WTC11 (cell line): ENCODE results near the gene RPP21. TPM values are rescaled to one million over a fixed set of nuclear protein-coding genes. Genes with fewer than 3 reads are reported as not detected.
A peak's percentile ranks its signal among the peaks of the same experiment; 100 is the strongest.

Source experiments
- ATAC-seq: fragments of 200-7000 bp; cut with Tn5 transposase; 2 replicates; pipeline ENCODE4 v1.10.0; 2021; ENCODE audit warnings: mild to moderate bottlenecking, moderate library complexity
- CTCF ChIA-PET: fragments of 300-600 bp; sonication (Branson Sonifier 250); formaldehyde crosslinking; loops from one replicate; lab custom pipeline; 2021; ENCODE audit warnings: antibody characterized with exemption; lab: Charles Lee
- POLR2A ChIA-PET: fragments of 350-600 bp; sonication (Branson Sonifier 250); formaldehyde crosslinking; loops from one replicate; lab custom pipeline; 2021; ENCODE audit warnings: antibody characterized with exemption; lab: Charles Lee
- DNase-seq: peaks from one replicate; pipeline ENCODE4 v3.0.0; 2021; ENCODE audit warnings: low spot score
- H3K27ac Mint-ChIP-seq: 2 replicates; pipeline ENCODE4 v1.8.0; 2021; ENCODE audit warnings: mixed read lengths
- H3K27me3 Mint-ChIP-seq: 2 replicates; pipeline ENCODE4 v1.8.0; 2021; ENCODE audit warnings: low read depth, mild to moderate bottlenecking, moderate library complexity, mixed read lengths
- H3K36me3 Mint-ChIP-seq: 2 replicates; pipeline ENCODE4 v1.8.0; 2021; ENCODE audit warnings: mixed read lengths
- H3K4me1 Mint-ChIP-seq: 2 replicates; pipeline ENCODE4 v1.8.0; 2022; ENCODE audit warnings: mixed read lengths
- H3K4me3 Mint-ChIP-seq: 2 replicates; pipeline ENCODE4 v1.8.0; 2021; ENCODE audit warnings: mild to moderate bottlenecking, moderate library complexity, mixed read lengths
- H3K9me3 Mint-ChIP-seq: 2 replicates; pipeline ENCODE4 v1.8.0; 2021; ENCODE audit warnings: mixed read lengths
- NR1H2 ChIP-seq: sonication (generic); formaldehyde crosslinking; IDR thresholded peaks from 2 replicates; pipeline ENCODE4 v1.9.0; 2021; ENCODE audit warnings: mild to moderate bottlenecking, moderate library complexity, missing genetic modification reagents
- NR3C1 ChIP-seq: sonication (generic); formaldehyde crosslinking; conservative IDR thresholded peaks from 2 replicates; pipeline ENCODE4 v1.8.1; 2023; ENCODE audit warnings: low read depth, mild to moderate bottlenecking, missing genetic modification reagents
- PRRX2 ChIP-seq: fragments of 250-450 bp; sonication (Bioruptor Pico); IDR thresholded peaks from 2 replicates; pipeline ENCODE4 v1.8.0; 2021; ENCODE audit warnings: mild to moderate bottlenecking
- SMAD3 ChIP-seq: sonication (generic); formaldehyde crosslinking; IDR thresholded peaks from 2 replicates; pipeline ENCODE4 v1.8.0; 2022; ENCODE audit warnings: missing genetic modification reagents, mild to moderate bottlenecking, borderline replicate concordance
- ZNF232 ChIP-seq: sonication (generic); formaldehyde crosslinking; IDR thresholded peaks from 2 replicates; pipeline ENCODE4 v1.8.0; 2022; ENCODE audit warnings: mild to moderate bottlenecking, missing genetic modification reagents
- total RNA-seq: library from RNA; stranded (reverse); gene quantifications from 3 replicates; pipeline ENCODE4 v1.2.3, GENCODE V29; 2021
- TF ChIP-seq, protein P1 (sequence below): sonication (generic); formaldehyde crosslinking; IDR thresholded peaks from 2 replicates; pipeline ENCODE4 v1.8.0; 2022; ENCODE audit warnings: mild to moderate bottlenecking, missing genetic modification reagents
- TF ChIP-seq, protein P2 (sequence below): sonication (generic); formaldehyde crosslinking; IDR thresholded peaks from 2 replicates; pipeline ENCODE4 v1.8.1; 2022; ENCODE audit warnings: missing genetic modification reagents, borderline replicate concordance
- TF ChIP-seq, protein P3 (sequence below): sonication (generic); formaldehyde crosslinking; IDR thresholded peaks from 2 replicates; pipeline ENCODE4 v1.8.1; 2023; ENCODE audit warnings: mild to moderate bottlenecking, missing genetic modification reagents, moderate library complexity
- TF ChIP-seq, protein P4 (sequence below): sonication (generic); formaldehyde crosslinking; IDR thresholded peaks from 2 replicates; pipeline ENCODE4 v1.8.1; 2023; ENCODE audit warnings: mild to moderate bottlenecking, missing genetic modification reagents, moderate library complexity
- TF ChIP-seq, protein P5 (sequence below): fragments of 250-450 bp; sonication (Bioruptor Pico); IDR thresholded peaks from 2 replicates; pipeline ENCODE4 v1.9.0; 2021; ENCODE audit warnings: mild to moderate bottlenecking
- TF ChIP-seq, protein P6 (sequence below): fragments of 250-450 bp; sonication (Bioruptor Pico); conservative IDR thresholded peaks from 2 replicates; pipeline ENCODE4 v1.9.0; 2021; ENCODE audit warnings: mild to moderate bottlenecking
- TF ChIP-seq, protein P7 (sequence below): sonication (generic); formaldehyde crosslinking; IDR thresholded peaks from 2 replicates; pipeline ENCODE4 v1.8.1; 2022; ENCODE audit warnings: mild to moderate bottlenecking, moderate library complexity, missing genetic modification reagents
- TF ChIP-seq, protein P8 (sequence below): sonication (generic); formaldehyde crosslinking; IDR thresholded peaks from 2 replicates; pipeline ENCODE4 v1.8.1; 2023; ENCODE audit warnings: mild to moderate bottlenecking, missing genetic modification reagents
- TF ChIP-seq, protein P9 (sequence below): sonication (generic); formaldehyde crosslinking; IDR thresholded peaks from 2 replicates; pipeline ENCODE4 v1.8.1; 2023; ENCODE audit warnings: mild to moderate bottlenecking, moderate library complexity, missing genetic modification reagents

RPP21 gene
- total RNA-seq, 1 experiment from 2014 or later = 64.1 TPM

DNA sequence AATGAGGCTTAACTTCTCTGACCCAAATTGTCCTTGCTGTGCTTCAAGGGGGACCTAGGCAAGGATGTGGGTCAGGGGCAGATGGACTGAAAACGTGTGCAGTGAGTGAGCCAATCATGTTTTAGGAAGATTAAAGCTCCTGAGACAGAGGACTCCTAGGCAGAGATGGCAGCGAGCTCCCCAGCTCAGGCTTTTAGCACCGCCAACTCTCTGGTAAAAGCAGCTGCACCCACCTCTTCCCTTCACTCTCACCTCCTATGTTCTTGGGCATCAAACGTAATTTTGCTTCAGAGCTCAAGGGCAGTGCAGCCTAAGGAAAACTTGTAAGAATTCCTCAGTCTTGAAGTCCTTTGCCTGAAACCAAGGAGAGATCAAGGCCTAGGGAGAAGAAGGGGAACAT lies 10.3 kb downstream of the RPP21 start:
- Mint-ChIP-seq H3K9me3 (no peaks in the 10 kb centered on the region), H3K27me3 (peaks cover 48% of the 10 kb centered on the region), H3K4me1 (peaks cover 8% of the 10 kb centered on the region; the same call in 1 of the 2 replicates), H3K4me3 (no peak overlapping the region), H3K27ac (no peak overlapping the region; the same call in 1 of the 2 replicates), H3K36me3 (no peaks in the 10 kb centered on the region)
- ATAC-seq (peak; percentile 5; the same call in 1 of the 2 replicates), DNase-seq (no peak)
- POLR2A ChIA-PET = no interaction called here
- CTCF ChIA-PET = interaction anchor here (0.9 to 2.4 kb wide), 3 partner anchors 42 to 186 kb away, joined by 3 to 22 read pairs (median 3); no protein-coding TSS in a partner anchor
- TF ChIP-seq, protein P1, sequence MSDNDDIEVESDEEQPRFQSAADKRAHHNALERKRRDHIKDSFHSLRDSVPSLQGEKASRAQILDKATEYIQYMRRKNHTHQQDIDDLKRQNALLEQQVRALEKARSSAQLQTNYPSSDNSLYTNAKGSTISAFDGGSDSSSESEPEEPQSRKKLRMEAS (CRISPR knock-in tag) = no peak
- TF ChIP-seq SMAD3 (CRISPR knock-in tag) = no peak
- no peak for TF ChIP-seq PRRX2
- TF ChIP-seq ZNF232 (CRISPR knock-in tag) = no peak
- TF ChIP-seq, protein P2, sequence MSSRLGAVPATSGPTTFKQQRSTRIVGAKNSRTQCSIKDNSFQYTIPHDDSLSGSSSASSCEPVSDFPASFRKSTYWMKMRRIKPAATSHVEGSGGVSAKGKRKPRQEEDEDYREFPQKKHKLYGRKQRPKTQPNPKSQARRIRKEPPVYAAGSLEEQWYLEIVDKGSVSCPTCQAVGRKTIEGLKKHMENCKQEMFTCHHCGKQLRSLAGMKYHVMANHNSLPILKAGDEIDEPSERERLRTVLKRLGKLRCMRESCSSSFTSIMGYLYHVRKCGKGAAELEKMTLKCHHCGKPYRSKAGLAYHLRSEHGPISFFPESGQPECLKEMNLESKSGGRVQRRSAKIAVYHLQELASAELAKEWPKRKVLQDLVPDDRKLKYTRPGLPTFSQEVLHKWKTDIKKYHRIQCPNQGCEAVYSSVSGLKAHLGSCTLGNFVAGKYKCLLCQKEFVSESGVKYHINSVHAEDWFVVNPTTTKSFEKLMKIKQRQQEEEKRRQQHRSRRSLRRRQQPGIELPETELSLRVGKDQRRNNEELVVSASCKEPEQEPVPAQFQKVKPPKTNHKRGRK (CRISPR knock-in tag) = no peak
- TF ChIP-seq NR1H2 (CRISPR knock-in tag) = no peak
- TF ChIP-seq, protein P3, sequence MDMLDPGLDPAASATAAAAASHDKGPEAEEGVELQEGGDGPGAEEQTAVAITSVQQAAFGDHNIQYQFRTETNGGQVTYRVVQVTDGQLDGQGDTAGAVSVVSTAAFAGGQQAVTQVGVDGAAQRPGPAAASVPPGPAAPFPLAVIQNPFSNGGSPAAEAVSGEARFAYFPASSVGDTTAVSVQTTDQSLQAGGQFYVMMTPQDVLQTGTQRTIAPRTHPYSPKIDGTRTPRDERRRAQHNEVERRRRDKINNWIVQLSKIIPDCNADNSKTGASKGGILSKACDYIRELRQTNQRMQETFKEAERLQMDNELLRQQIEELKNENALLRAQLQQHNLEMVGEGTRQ = no peak
- TF ChIP-seq, protein P4, sequence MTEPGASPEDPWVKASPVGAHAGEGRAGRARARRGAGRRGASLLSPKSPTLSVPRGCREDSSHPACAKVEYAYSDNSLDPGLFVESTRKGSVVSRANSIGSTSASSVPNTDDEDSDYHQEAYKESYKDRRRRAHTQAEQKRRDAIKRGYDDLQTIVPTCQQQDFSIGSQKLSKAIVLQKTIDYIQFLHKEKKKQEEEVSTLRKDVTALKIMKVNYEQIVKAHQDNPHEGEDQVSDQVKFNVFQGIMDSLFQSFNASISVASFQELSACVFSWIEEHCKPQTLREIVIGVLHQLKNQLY (CRISPR knock-in tag) = no peak
- no peak for TF ChIP-seq NR3C1
- TF ChIP-seq, protein P5, sequence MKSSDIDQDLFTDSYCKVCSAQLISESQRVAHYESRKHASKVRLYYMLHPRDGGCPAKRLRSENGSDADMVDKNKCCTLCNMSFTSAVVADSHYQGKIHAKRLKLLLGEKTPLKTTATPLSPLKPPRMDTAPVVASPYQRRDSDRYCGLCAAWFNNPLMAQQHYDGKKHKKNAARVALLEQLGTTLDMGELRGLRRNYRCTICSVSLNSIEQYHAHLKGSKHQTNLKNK (CRISPR knock-in tag) = no peak
- TF ChIP-seq, protein P6, sequence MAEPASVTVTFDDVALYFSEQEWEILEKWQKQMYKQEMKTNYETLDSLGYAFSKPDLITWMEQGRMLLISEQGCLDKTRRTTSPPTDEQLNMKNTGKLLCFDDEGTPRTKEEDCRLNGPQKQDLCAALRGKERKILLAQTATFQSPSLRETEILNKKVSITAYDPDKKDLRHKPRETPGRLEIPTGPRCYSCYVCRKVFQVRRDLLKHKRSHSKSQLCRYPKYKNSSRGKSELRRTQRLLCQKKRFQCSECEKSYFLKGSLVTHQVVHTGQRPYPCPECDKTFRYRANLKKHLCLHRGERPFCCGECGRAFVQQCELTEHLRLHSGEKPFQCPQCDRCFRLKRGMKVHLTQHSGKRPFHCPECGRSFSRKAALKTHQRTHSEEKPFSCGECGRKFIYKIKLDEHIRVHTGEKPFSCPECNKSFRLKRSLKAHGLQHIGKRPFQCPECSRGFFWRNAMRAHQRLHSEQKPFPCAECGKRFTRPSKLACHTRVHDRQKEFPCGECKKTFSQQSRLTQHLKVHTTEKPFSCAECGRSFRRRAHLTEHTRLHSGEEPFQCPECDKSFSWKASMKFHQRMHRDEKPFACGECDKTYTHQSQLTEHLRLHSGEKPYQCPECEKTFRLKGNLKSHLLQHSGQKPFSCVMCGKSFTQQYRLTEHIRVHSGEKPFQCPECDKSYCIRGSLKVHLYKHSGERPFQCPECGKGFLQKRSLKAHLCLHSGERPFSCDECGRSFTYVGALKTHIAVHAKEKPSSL (CRISPR knock-in tag) = no peak
- TF ChIP-seq, all 79 proteins: peak for 0

DNA sequence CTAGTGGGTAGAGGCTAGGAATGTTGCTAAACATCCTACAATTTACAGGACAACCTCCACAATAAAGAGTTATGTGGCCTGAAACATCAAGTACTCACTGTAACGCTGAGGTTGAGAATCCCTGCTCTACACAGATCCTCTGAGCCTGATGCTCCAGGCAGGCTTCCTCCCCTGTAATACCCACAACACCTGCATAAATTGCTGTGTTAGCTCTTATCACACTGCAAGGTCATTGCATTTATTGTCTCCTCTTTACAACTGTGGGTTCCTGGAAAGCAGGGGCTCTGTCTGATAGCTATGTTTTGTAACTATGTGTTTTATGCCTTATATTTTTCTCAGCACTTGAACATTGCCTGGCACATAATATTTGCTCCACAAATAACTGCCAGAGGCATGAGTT lies 11.6 kb downstream of the RPP21 start:
- no peaks in the 10 kb centered on the region for H3K9me3 Mint-ChIP-seq
- no peak overlapping the region for H3K27ac Mint-ChIP-seq
- ATAC-seq = no peak
- peaks cover 51% of the 10 kb centered on the region for H3K27me3 Mint-ChIP-seq
- H3K4me3 Mint-ChIP-seq = no peak overlapping the region
- TF ChIP-seq NR3C1 = no peak
- TF ChIP-seq, protein P7, sequence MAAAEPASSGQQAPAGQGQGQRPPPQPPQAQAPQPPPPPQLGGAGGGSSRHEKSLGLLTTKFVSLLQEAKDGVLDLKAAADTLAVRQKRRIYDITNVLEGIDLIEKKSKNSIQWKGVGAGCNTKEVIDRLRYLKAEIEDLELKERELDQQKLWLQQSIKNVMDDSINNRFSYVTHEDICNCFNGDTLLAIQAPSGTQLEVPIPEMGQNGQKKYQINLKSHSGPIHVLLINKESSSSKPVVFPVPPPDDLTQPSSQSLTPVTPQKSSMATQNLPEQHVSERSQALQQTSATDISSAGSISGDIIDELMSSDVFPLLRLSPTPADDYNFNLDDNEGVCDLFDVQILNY (CRISPR knock-in tag) = no peak
- TF ChIP-seq, protein P8, sequence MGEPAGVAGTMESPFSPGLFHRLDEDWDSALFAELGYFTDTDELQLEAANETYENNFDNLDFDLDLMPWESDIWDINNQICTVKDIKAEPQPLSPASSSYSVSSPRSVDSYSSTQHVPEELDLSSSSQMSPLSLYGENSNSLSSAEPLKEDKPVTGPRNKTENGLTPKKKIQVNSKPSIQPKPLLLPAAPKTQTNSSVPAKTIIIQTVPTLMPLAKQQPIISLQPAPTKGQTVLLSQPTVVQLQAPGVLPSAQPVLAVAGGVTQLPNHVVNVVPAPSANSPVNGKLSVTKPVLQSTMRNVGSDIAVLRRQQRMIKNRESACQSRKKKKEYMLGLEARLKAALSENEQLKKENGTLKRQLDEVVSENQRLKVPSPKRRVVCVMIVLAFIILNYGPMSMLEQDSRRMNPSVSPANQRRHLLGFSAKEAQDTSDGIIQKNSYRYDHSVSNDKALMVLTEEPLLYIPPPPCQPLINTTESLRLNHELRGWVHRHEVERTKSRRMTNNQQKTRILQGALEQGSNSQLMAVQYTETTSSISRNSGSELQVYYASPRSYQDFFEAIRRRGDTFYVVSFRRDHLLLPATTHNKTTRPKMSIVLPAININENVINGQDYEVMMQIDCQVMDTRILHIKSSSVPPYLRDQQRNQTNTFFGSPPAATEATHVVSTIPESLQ (CRISPR knock-in tag) = no peak
- TF ChIP-seq, protein P9, sequence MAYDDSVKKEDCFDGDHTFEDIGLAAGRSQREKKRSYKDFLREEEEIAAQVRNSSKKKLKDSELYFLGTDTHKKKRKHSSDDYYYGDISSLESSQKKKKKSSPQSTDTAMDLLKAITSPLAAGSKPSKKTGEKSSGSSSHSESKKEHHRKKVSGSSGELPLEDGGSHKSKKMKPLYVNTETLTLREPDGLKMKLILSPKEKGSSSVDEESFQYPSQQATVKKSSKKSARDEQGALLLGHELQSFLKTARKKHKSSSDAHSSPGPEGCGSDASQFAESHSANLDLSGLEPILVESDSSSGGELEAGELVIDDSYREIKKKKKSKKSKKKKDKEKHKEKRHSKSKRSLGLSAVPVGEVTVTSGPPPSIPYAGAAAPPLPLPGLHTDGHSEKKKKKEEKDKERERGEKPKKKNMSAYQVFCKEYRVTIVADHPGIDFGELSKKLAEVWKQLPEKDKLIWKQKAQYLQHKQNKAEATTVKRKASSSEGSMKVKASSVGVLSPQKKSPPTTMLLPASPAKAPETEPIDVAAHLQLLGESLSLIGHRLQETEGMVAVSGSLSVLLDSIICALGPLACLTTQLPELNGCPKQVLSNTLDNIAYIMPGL (CRISPR knock-in tag) = no peak
- TF ChIP-seq, all 79 proteins: peak for 0
- no peak for DNase-seq
- Mint-ChIP-seq H3K36me3 (no peaks in the 10 kb centered on the region), H3K4me1 (peaks cover 8% of the 10 kb centered on the region; the same call in 1 of the 2 replicates)
- POLR2A ChIA-PET = no interaction called here
- CTCF ChIA-PET = interaction anchor here (0.7 to 2.4 kb wide), 3 partner anchors 12 to 41 kb away, joined by 3 to 22 read pairs (median 3); partner anchors contain the start of genes RPP21 and TRIM39
